Skeletal muscle cell (primary cell): ENCODE results near the gene CREG1.

Source experiments
- DNase-seq: peaks from one replicate; pipeline ENCODE4 v3.0.0-alpha.2; 2010; ENCODE audit warnings: low read depth
- H3K4me3 ChIP-seq: 2 replicates; pipeline ENCODE4 v1.5.1; 2011; ENCODE audit warnings: low read depth, mild to moderate bottlenecking, control low read depth, low read length, moderate library complexity

Gene CREG1

GRCh38 chr1:167512046-167512654 is 41.4 kb downstream of the CREG1 start:
- no peak for DNase-seq
- H3K4me3 ChIP-seq, result no peak overlapping the region

GRCh38 chr1:167511374-167511986 is 42.1 kb downstream of the CREG1 start:
- H3K4me3 ChIP-seq, result no peak overlapping the region
- DNase-seq, result no peak

GRCh38 chr1:167510881-167511280 is 42.7 kb downstream of the CREG1 start:
- H3K4me3 ChIP-seq, result no peak overlapping the region
- no peak for DNase-seq

GRCh38 chr1:167510244-167510643 is 43.3 kb downstream of the CREG1 start:
- H3K4me3 ChIP-seq, result no peak overlapping the region
- DNase-seq, result no peak

- no peak for DNase-seq
- H3K4me3 ChIP-seq, result no peak overlapping the region
Measured at GRCh38 chr1:167509587-167509986, 44.0 kb downstream of the CREG1 start.

- H3K4me3 ChIP-seq, result no peak overlapping the region
Measured at GRCh38 chr1:167507719-167508118, 45.8 kb downstream of the CREG1 start.

GRCh38 chr1:167504467-167504827 is 49.1 kb downstream of the CREG1 start:
- H3K4me3 ChIP-seq, result no peak overlapping the region
- no peak for DNase-seq

More at GRCh38 chr1:167507719-167508118, 45.8 kb downstream of the CREG1 start:
- DNase-seq, result no peak

- DNase-seq, result no peak
- H3K4me3 ChIP-seq, result no peak overlapping the region
Measured at GRCh38 chr1:167503626-167504466, 49.7 kb downstream of the CREG1 start.

GRCh38 chr1:167502719-167503462 is 50.7 kb downstream of the CREG1 start:
- DNase-seq, result no peak
- H3K4me3 ChIP-seq, result no peak overlapping the region

GRCh38 chr1:167502192-167502551 is 51.4 kb downstream of the CREG1 start:
- DNase-seq, result no peak
- no peak overlapping the region for H3K4me3 ChIP-seq

- no peak overlapping the region for H3K4me3 ChIP-seq
- no peak for DNase-seq
Measured at GRCh38 chr1:167501515-167502191, 51.9 kb downstream of the CREG1 start.

GRCh38 chr1:167500283-167500860 is 53.2 kb downstream of the CREG1 start:
- no peak overlapping the region for H3K4me3 ChIP-seq
- DNase-seq, result no peak

GRCh38 chr1:167499664-167500101 is 53.9 kb downstream of the CREG1 start:
- DNase-seq, result no peak
- no peak overlapping the region for H3K4me3 ChIP-seq

GRCh38 chr1:167499106-167499505 is 54.5 kb downstream of the CREG1 start:
- H3K4me3 ChIP-seq, result no peak overlapping the region
- DNase-seq, result no peak

GRCh38 chr1:167496797-167497619 is 56.6 kb downstream of the CREG1 start:
- no peak overlapping the region for H3K4me3 ChIP-seq
- DNase-seq, result no peak

GRCh38 chr1:167493372-167493771 is 60.2 kb downstream of the CREG1 start:
- no peak for DNase-seq
- no peak overlapping the region for H3K4me3 ChIP-seq

- no peak for DNase-seq
- H3K4me3 ChIP-seq, result no peak overlapping the region
Measured at GRCh38 chr1:167492481-167492910, 61.1 kb downstream of the CREG1 start.
